Inflammatory macrophage treated with lipopolysaccharide for 4 hours (primary cell): ENCODE data around the gene TTLL7.

ENCODE experiments used
- DNase-seq: peaks from one replicate; pipeline ENCODE4 v3.0.0-alpha.2; 2020

TTLL7 gene

GRCh38 chr1:83860490-83861221, 138.3 kb downstream of the TTLL7 start:
- DNase-seq: peak; percentile 58

DNA sequence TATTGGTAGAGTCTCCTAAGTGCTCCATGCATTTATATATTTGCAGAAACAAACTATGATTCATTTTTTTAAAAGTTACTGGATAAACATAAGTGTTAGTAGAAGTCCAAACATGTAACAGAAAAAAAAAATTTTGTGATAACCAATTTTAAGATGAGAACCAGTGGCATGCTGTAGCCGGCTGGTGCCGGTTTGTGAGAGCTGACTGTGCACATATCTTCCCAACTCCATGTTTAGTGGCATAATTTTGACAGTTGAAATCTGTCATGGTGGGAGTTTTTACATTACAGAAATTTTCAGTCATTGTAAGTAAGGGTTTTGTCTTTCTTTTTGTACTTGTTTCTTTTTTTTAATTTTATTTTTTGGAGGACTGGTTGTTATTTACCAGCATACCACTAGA, 141.2 kb downstream of the TTLL7 start:
- no peak for DNase-seq

DNA sequence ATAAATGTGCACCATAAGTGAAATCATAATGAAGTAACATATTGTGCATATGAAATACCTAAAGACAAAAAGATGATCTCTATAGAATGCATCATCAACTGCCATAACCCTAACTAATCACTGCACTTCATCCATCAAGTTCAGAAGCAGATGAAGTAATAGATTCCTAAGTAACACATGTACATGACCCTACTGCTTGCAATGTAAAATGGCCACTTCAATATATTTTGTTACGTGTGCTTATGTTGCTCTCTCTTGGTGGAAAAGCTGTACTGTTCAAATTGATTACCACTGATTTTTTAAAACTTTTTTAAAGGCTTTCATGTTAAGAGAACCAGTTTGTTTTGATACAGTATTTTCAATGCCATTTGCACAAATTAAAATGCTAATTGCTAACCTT, 141.8 kb downstream of the TTLL7 start:
- DNase-seq: peak; percentile 21

- DNase-seq: no peak
Measured at GRCh38 chr1:83856381-83856780, 142.6 kb downstream of the TTLL7 start.

GRCh38 chr1:83854456-83854855, 144.5 kb downstream of the TTLL7 start:
- DNase-seq: no peak

GRCh38 chr1:83850834-83851233, 148.1 kb downstream of the TTLL7 start:
- DNase-seq: no peak

- DNase-seq: no peak
Measured at GRCh38 chr1:83849191-83850061, 149.5 kb downstream of the TTLL7 start.

- DNase-seq: no peak
Measured at GRCh38 chr1:83846138-83846537, 152.8 kb downstream of the TTLL7 start.

DNA sequence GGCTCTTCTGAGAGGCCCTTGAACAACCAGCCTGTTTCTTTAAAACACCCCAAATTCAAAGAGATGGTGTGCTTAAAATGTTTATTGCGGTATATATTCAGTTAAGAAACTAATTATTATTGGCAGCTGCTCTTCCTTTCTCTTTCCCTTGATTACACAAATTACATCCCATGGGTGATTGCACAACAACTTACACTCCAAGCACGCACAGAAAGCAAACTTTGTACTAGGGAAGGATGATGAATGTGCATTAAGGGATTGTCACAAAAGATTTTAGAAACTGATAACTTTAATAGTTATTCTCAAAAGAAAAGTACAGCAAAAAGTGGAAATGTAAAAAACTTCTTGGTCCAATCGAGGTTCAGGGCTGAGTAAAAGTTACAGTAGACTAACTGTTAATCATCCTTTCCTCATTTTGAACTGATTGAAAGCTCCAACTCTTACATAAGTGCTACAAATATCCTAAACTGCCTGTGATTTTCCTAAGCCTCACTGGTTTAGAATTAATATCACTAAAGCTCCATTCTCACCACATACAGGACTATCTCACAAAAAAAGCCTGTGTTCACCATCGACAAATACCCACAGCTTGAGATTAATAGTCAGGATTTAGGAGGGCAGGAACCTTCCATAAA, 153.4 kb downstream of the TTLL7 start:
- DNase-seq: peak; percentile 39

DNA sequence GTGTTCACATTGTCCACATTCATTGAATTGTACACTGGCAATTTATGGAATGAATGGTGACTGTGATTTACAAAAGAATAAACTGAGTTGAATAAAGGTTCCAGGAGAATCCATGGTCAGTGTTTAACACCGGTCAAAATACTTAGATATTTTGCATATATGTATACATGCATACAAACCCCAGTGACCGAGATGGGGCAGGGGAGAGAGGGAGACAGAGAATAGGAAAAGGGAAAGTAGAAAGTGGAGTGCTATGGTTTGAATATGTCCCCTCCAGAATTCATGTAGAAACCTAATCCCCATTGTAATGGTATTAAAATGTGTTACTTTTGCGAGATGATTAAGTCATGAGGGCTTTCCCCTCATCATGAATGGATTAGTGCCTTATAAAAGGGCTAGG, 154.4 kb downstream of the TTLL7 start:
- DNase-seq: no peak

DNA sequence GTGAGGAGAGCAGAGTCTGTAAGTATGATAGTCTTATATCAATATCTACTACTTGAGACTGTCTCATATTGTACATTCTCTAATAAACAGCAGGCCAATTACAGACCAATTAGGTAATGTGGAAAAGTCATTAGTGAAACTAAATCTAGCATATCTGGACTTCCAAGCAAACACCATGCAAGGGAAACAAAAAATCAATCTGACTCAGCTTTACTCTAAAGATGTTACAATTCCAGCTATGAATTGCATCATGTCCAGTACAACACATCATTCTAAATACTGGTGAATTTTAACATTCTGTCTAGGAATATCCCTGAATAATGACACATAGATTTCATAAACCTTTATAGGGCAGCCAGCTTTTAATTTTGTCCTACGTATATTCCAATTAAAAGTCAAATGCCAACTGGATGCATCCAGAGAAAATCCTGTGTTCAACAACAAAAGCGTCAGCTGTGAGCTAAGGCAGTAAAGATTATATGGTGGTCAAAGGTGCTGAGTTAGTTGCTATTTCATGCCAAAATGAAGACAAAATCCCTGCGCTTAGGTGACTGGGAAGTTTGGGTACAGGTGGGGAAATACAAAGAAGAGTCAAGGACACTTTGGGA, 159.3 kb downstream of the TTLL7 start:
- DNase-seq: peak; percentile 43

DNA sequence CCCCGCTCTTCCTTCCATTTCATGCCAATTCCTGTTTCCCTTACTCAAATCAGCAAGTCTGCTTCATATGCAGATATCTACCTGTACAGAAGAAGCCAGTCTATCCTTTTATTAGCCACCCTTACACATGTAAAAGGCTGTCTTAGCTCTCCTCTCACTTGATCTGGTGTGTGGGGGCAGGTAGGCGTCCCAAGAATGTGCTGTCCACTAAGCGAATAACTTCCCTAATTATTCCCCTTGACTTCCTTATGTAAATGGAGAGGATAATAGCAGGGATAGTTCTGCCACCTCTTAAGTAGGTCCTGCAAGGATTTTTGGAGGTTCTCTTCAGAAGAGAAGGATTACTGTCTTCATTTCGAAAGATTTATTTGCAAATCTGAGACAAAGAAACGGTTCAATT, 160.4 kb downstream of the TTLL7 start:
- no peak for DNase-seq

- no peak for DNase-seq
Measured at GRCh38 chr1:83836543-83836942, 162.4 kb downstream of the TTLL7 start.

DNA sequence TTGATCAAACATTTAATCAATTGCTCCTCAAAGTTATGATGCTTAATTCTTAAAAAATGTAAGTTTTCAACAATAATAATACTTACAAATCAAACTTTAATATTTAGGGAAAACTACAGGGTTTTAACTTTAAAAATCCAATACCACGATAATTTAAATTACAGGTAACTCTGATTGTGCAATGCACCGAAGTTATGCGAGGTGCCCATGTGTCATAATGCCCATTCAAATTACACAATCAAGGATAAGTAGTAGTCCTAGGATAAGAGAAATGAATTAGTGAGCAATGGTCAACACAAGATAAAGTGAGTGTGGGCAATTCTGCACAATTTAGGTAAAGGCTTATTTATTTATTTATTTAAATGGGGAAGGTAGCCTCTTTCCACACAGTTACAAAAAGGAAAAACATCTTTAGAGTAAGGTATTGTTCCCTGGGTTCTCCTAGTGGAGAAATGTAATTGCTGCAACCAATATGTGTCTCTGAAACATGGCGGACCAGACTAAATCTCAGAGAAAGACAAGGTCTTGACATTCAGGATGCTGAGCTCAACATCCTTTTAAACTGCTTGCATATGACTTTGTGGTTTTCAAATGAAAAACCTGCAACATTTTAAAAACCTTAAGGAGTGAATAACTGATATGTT, 164.2 kb downstream of the TTLL7 start:
- no peak for DNase-seq

DNA sequence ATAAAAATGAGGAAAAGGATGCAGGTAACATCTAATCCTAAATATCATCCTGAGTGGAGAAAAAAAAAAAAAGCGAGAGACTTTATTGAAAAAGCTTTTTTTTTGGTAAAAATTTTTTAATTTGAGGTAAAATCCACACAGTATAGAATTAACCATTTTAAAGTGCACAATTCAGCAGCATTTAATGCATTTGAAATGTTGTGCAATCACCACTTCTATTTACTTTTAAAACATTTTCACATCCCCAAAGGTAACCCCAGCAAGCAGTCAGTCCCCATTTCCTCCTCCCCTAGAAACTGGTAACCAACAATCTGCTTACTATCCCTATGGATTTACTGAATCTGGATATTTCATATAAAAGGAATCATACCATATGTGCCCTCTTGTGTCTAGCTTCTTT, 166.7 kb downstream of the TTLL7 start:
- DNase-seq: no peak

DNA sequence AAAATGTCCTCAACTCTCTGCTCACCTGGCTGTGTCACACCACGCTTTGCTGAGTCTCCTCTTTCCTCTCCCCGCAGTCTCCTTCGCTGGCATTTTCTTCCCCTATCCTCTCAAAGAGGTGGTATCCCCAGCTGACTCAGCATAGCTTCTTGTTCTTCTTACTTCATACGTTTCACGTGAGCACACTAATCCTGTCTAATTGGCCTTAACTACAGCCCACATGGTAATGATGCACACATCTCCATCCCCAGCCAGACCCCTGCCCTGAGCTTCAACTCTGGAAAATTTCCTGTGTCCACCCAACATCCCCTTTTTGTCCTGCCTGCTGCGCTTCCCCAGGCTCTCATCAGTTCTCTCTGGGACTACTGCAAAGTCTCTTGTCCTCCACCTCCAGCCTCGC, 169.8 kb downstream of the TTLL7 start:
- no peak for DNase-seq

DNA sequence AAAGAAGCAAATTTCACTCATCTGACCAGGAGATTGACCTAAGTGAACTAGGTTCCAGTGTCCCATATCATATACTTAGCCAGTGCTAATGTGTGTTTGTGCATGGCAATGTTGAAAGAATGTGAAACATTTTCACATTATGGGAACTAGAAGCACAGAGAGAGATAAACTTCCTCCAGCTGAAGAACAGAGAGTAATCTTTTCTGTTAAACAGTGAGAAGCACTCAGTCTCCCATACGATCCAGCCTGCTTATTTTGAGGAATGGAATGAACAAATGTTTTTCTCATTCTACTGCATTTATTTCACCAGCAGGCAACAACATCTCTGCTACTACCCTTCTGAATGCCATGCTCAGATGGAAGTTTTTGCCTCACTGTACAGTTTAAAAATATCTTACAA, 170.5 kb downstream of the TTLL7 start:
- no peak for DNase-seq

GRCh38 chr1:83827741-83828140, 171.2 kb downstream of the TTLL7 start:
- DNase-seq: no peak

DNA sequence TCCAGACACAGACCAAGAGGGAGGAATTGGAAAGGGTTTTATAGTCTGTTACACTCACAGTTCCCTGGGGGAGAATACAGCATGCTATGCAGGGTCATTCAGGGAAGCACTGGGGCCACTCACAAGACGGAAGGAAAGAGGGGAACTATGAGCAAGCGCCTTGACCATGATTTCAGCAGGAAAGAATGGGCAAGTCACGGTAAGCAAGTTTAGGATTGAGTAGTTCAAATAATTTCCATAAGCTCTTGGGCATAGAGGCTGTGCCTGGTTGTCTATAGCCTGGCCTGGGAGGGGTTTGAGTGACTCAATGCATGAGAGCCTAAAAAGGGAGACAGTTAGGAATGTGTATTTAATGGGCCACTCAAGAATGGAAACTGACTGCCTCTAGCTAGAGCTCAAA, 176.7 kb downstream of the TTLL7 start:
- no peak for DNase-seq

- no peak for DNase-seq
Measured at GRCh38 chr1:83819436-83819835, 179.5 kb downstream of the TTLL7 start.

DNA sequence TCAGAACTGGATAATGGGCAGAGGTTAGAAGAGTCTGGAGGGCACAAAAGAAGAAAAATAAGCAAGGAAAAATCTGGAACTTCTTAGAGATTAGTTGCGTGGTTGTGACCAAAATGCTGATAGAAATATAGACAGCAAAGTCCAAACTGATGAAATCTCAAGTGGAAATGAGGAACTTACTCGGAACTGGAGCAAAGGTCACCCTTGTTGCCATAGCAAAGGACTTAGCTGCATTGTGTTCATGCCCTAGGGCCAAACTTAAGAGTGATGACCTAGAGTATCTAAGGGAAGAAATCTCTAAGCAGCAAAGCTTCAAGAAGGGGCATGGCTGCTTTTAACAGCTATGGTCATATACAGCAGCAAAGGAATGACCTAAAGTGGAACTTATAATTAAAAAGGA, 180.0 kb downstream of the TTLL7 start:
- peak; percentile 88 for DNase-seq

DNA sequence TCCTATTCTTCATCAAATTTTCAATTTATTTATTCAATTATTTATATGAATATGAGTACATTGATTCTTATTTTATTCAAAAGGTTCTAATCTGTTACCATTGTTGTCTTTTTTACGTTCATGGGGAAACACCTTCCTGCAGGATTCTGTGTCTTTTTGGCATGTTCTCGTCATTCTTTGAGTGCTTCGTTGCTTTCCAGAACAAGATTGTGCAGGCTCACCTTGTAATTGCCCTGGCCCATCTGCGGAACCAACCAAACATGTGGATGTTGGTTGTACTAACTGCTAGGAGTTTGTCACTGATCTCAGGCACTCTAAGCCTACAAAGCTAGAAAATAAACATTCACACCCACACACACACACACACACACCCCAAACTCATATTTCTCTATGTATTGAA, 182.1 kb downstream of the TTLL7 start:
- no peak for DNase-seq

GRCh38 chr1:83815330-83815729, 183.6 kb downstream of the TTLL7 start:
- DNase-seq: no peak
